Gastroesophageal sphincter (tissue), 3 donors: ENCODE data around the gene TUBB2A.
"Not testable (repeated sequence)": the region's sequence is repeated elsewhere in the genome, so short reads cannot be mapped to it uniquely, and the experiment has no call there.

ENCODE experiments used
- CTCF ChIP-seq, 4 experiments: fragments of 200-600 bp in 2 of 4; fragments of 450-650 bp in 2 of 4; sonication (generic) in 1 of 4; IDR thresholded peaks; one replicate each; pipeline ENCODE4 v1.5.1; 2017 to 2019; ENCODE audit warnings: antibody characterized with exemption in 4 of 4, mild to moderate bottlenecking in 2 of 4, moderate library complexity in 2 of 4
- EP300 ChIP-seq: sonication (generic); formaldehyde crosslinking; IDR thresholded peaks from one replicate; pipeline ENCODE4 v1.6.1; 2017; ENCODE audit warnings: antibody characterized with exemption, mild to moderate bottlenecking

GRCh38 chr6:3171313-3172175 lies 14.2 kb upstream of the TUBB2A start:
- not testable (repeated sequence) for TF ChIP-seq CTCF (IDR thresholded peaks at IDR 0.05); EP300
